Activated naive CD4-positive, alpha-beta T cell treated with anti-CD3 and anti-CD28 coated beads, Interleukin-2, amount 50 U/mL, for 72 hours (primary cell): Measurements from ENCODE around the gene LYRM4. TPM values are rescaled to one million over a fixed set of nuclear protein-coding genes. Genes with fewer than 3 reads are reported as not detected.

Source experiments
- ATAC-seq, 2 donors: fragments of 150-1000 bp; cut with Tn5 transposase; 2 replicates each; pipeline ENCODE4 v1.10.0; 2021; ENCODE audit warnings: mild to moderate bottlenecking in 2 of 2, moderate library complexity in 2 of 2
- DNase-seq, 2 donors: peaks; one replicate each; pipeline ENCODE4 v3.0.0; 2021 to 2022; ENCODE audit warnings: low spot score in 2 of 2
- H3K27ac Mint-ChIP-seq, 2 donors: one replicate each; pipeline ENCODE4 v1.8.0; 2022; ENCODE audit warnings: mild to moderate bottlenecking in 2 of 2, mixed read lengths in 2 of 2
- H3K36me3 Mint-ChIP-seq, 2 donors: one replicate each; pipeline ENCODE4 v1.8.0; 2022; ENCODE audit warnings: mixed read lengths in 2 of 2
- H3K9me3 Mint-ChIP-seq, 2 donors: one replicate each; pipeline ENCODE4 v1.8.0; 2022; ENCODE audit warnings: mixed read lengths in 2 of 2
- total RNA-seq, 2 donors: library from RNA; stranded (reverse); gene quantifications; one replicate each; pipeline ENCODE4 v1.2.3, GENCODE V29; 2022

The LYRM4 gene
- total RNA-seq, 2 donors from 2014 or later = 32.7 to 40.7 TPM

DNA sequence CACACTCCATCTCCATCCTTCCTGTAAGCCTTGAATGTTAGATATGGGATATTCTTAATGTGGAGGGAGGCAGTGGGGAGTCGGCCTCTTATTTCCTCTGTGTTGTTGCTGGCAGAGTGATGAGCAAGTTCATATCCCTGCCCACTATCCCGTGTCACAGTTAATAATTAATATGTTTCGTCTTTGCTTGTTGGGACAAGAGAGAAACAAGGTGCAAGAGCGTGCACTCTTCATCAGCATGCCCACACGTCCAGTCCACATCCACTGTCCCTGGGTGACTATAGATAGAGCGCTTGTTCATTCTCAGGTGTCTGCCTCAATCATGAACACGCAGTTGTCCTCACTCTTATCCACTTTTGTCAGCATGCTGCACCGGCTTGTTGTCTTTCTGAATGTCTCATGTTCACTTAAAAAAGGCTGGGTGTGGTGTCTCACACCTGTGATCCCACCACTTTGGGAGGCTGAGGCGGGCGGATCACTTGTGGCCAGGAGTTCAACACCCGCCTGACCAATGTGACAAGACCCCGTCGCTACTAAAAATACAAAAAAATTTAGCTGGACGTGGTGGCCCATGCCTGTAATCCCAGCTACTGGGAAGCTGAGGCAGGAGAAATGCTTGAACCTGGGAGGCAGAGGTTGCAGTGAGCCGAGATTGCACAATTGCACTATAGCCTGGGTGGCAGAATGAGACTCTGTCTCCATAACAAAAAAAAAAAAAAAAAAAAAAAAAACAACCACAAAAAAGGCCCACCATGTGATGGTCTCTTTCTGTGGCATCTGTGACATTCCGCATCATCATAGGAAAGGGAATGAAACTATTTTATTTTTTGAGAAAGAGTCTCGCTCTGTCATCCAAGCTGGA is 141.4 kb downstream of the LYRM4 start:
- Mint-ChIP-seq H3K9me3 (peaks cover 0 to 3% of the 10 kb centered on the region in 2 donors), H3K36me3 (no peaks in the 10 kb centered on the region), H3K27ac (no peak overlapping the region)
- no peak for DNase-seq
- no peak for ATAC-seq

DNA sequence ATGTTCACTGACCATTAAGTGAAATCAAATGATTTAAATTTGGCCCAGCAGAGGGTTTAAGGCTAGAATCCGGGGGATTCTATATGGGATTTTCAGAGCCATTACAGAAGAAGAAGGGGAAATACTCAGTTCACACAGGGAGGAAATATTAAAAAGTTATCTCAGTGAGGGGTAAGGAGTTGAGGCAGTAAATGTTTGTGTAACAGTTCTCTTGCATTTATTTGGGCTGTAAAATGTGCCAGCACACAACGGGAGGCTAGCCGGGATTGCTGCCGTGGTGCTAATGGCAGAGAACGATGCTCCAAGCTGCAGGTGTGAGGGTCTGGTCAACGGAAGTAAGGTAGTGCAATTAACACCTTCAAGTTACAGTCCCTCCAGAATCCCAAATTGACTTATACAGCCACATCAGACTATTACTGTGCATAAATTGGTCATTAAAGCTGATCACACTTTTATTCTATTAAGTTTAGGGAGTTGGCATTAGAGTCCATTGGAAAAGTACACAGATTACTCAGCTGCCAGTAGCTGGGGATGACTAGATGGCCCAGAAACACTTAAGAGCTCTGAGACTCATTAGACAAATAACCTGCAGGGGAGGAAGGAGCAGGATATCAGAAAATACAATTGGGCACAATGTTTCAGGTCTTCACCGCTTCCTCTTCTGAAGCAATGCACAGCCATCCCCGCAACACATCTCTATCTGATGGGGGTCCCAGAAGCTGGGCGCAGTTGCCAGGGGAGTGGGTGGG is 144.3 kb downstream of the LYRM4 start:
- Mint-ChIP-seq H3K27ac (no peak overlapping the region), H3K36me3 (no peaks in the 10 kb centered on the region), H3K9me3 (peaks cover 0 to 3% of the 10 kb centered on the region in 2 donors)
- ATAC-seq = no peak
- DNase-seq = no peak

GRCh38 chr6:5115168-5115567 is 145.6 kb downstream of the LYRM4 start:
- Mint-ChIP-seq H3K36me3 (peaks cover 0 to 3% of the 10 kb centered on the region in 2 donors), H3K9me3 (no peaks in the 10 kb centered on the region), H3K27ac (no peak overlapping the region)
- ATAC-seq (no peak), DNase-seq (no peak)

- no peaks in the 10 kb centered on the region for H3K9me3 Mint-ChIP-seq
- DNase-seq (no peak), ATAC-seq (no peak)
- peaks cover 0 to 4% of the 10 kb centered on the region in 2 donors for H3K36me3 Mint-ChIP-seq
- peak overlapping the region in 1 of 2 donors; percentile 29 for H3K27ac Mint-ChIP-seq
These were observed 147.7 kb downstream of the LYRM4 start for GRCh38 chr6:5113096-5113495.

GRCh38 chr6:5112066-5112799 is 148.5 kb downstream of the LYRM4 start:
- Mint-ChIP-seq H3K9me3 (no peaks in the 10 kb centered on the region), H3K36me3 (peaks cover 0 to 4% of the 10 kb centered on the region in 2 donors)
- ATAC-seq = no peak

GRCh38 chr6:5111626-5112025 is 149.1 kb downstream of the LYRM4 start:
- DNase-seq (no peak), ATAC-seq (no peak)
- Mint-ChIP-seq H3K36me3 (peaks cover 0 to 4% of the 10 kb centered on the region in 2 donors), H3K27ac (no peak overlapping the region), H3K9me3 (no peaks in the 10 kb centered on the region)

More at GRCh38 chr6:5112066-5112799, 148.5 kb downstream of the LYRM4 start:
- DNase-seq = no peak
- H3K27ac Mint-ChIP-seq = peak overlapping the region; percentile 25 to 29

DNA sequence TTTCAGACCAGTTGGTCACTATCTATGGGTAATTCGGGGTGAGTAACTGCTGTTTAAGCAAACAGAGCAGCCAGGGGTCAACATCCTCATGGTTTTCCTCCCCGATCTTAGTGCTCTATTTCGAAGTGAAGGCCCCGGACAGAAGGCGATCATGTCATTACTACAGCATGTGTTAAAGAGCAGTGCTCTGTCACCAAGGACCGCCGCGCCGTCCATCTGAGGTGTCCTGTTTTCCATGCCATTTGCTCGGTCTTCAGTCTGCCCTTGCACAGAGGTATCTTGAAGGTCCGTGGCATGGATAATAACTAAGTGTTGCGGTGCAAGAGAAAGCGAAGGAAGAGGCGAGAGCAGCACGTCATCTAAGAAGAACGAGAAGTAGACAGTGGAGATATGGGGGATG is 150.5 kb downstream of the LYRM4 start:
- no peaks in the 10 kb centered on the region for H3K9me3 Mint-ChIP-seq
- H3K27ac Mint-ChIP-seq = no peak overlapping the region
- ATAC-seq (no peak), DNase-seq (no peak)
- peaks cover 0 to 4% of the 10 kb centered on the region in 2 donors for H3K36me3 Mint-ChIP-seq

- no peak for DNase-seq
- H3K36me3 Mint-ChIP-seq = peaks cover 0 to 4% of the 10 kb centered on the region in 2 donors
- no peaks in the 10 kb centered on the region for H3K9me3 Mint-ChIP-seq
- ATAC-seq = no peak
- H3K27ac Mint-ChIP-seq = no peak overlapping the region
These were observed 151.3 kb downstream of the LYRM4 start for GRCh38 chr6:5109436-5109835.

- no peak for DNase-seq
- no peak for ATAC-seq
- peaks cover 0 to 4% of the 10 kb centered on the region in 2 donors for H3K36me3 Mint-ChIP-seq
- H3K27ac Mint-ChIP-seq = no peak overlapping the region
- H3K9me3 Mint-ChIP-seq = no peaks in the 10 kb centered on the region
These were observed 152.1 kb downstream of the LYRM4 start for GRCh38 chr6:5108536-5109150.

DNA sequence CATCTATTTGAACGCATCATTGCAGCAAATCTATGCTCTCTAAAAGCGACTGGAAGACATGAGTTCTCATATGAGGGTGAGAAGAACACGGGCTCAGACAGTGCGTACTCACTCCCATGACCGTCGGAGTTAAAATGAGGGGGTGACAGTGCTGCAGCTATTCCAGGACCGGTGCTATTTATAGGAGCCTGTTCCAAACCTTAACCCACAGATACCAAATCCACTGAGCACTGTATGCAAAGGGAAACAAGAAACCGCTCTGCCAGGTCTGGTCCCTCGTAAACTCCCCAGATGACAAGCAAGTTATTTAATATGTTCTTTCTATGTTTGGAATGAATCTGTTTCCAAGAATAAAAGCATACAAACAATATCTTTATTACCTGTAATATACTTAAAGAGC is 152.7 kb downstream of the LYRM4 start:
- peaks cover 0 to 4% of the 10 kb centered on the region in 2 donors for H3K36me3 Mint-ChIP-seq
- ATAC-seq = no peak
- H3K27ac Mint-ChIP-seq = no peak overlapping the region

DNA sequence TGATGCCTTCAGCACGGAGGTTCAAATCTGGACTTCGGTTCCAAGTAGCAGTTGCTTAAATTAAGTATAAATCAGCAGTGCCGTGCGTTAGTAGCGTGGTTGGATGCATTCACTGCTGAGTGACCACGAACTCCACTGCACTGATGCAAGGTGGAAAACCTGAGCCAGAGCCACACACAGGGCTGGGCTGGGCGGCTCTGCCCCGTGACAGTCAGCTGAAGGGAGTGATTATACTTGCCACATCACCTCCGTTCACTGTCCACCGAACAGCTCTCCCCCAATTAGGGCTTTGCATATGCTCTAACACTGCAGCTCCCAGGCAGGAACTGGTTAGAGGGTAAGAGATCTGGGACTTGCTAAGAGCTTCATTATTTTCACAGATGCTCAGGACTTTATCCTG is 153.4 kb downstream of the LYRM4 start:
- H3K9me3 Mint-ChIP-seq = no peaks in the 10 kb centered on the region
- DNase-seq (no peak), ATAC-seq (no peak)
- no peak overlapping the region for H3K27ac Mint-ChIP-seq
- H3K36me3 Mint-ChIP-seq = peaks cover 4% of the 10 kb centered on the region in 2 donors

More for the DNA sequence above, 152.7 kb downstream of the LYRM4 start:
- no peak for DNase-seq
- H3K9me3 Mint-ChIP-seq = no peaks in the 10 kb centered on the region

- Mint-ChIP-seq H3K36me3 (peaks cover 1 to 4% of the 10 kb centered on the region in 2 donors), H3K27ac (peak overlapping the region in 1 of 2 donors; percentile 29), H3K9me3 (no peaks in the 10 kb centered on the region)
- DNase-seq (no peak), ATAC-seq (no peak)
These were observed 155.6 kb downstream of the LYRM4 start for GRCh38 chr6:5105146-5105545.

DNA sequence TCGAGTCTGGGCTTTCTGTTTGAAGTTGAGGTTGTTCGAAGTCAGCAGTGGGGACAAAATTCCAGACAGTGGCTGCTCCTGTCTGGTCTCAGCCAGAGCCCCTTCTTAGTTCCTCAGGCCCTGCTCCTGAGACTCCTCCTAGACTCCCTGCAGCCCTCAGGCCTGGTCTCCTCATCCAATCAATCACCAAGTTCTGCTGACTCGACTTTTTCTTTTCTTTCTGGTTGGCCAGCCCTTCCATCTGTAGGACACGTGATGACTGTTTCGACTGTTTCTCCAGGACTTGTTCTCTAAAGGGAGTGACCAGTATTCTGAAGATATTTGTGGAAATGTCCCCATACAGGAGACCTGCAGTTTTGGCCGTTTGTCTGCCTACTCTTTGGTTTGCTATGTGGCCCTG is 156.1 kb downstream of the LYRM4 start:
- no peaks in the 10 kb centered on the region for H3K9me3 Mint-ChIP-seq
- no peak overlapping the region for H3K27ac Mint-ChIP-seq
- no peak for DNase-seq
- peaks cover 0 to 4% of the 10 kb centered on the region in 2 donors for H3K36me3 Mint-ChIP-seq
- ATAC-seq = no peak

GRCh38 chr6:5103250-5103649 is 157.5 kb downstream of the LYRM4 start:
- no peaks in the 10 kb centered on the region for H3K9me3 Mint-ChIP-seq
- peaks cover 0 to 4% of the 10 kb centered on the region in 2 donors for H3K36me3 Mint-ChIP-seq
- DNase-seq (no peak), ATAC-seq (no peak)
- H3K27ac Mint-ChIP-seq = no peak overlapping the region

GRCh38 chr6:5102267-5102970 is 158.3 kb downstream of the LYRM4 start:
- no peak for ATAC-seq
- peaks cover 0 to 4% of the 10 kb centered on the region in 2 donors for H3K36me3 Mint-ChIP-seq
- no peak for DNase-seq

GRCh38 chr6:5100806-5101205 is 159.9 kb downstream of the LYRM4 start:
- H3K9me3 Mint-ChIP-seq = no peaks in the 10 kb centered on the region
- peaks cover 0 to 4% of the 10 kb centered on the region in 2 donors for H3K36me3 Mint-ChIP-seq
- H3K27ac Mint-ChIP-seq = no peak overlapping the region
- ATAC-seq (no peak), DNase-seq (no peak)

More at GRCh38 chr6:5102267-5102970, 158.3 kb downstream of the LYRM4 start:
- Mint-ChIP-seq H3K9me3 (no peaks in the 10 kb centered on the region), H3K27ac (no peak overlapping the region)
